T1000 (cell line): ENCODE measurements around the gene TMX1.

Experiments used
- DNase-seq: peaks from one replicate; lab custom pipeline; 2025; ENCODE audit warnings: mixed read lengths; lab: John Stamatoyannopoulos, UW

The TMX1 gene

GRCh38 chr14:51293149-51293911 is 53.3 kb downstream of the TMX1 start:
- no peak for DNase-seq

GRCh38 chr14:51293912-51294389 is 53.9 kb downstream of the TMX1 start:
- DNase-seq = no peak

GRCh38 chr14:51294951-51295525 is 55.0 kb downstream of the TMX1 start:
- DNase-seq = no peak

GRCh38 chr14:51295646-51296263 is 55.7 kb downstream of the TMX1 start:
- no peak for DNase-seq

GRCh38 chr14:51297066-51297465 is 57.0 kb downstream of the TMX1 start:
- DNase-seq = no peak

GRCh38 chr14:51298895-51299294 is 58.8 kb downstream of the TMX1 start:
- no peak for DNase-seq

GRCh38 chr14:51302295-51303030 is 62.4 kb downstream of the TMX1 start:
- DNase-seq = no peak

GRCh38 chr14:51304438-51304837 is 64.4 kb downstream of the TMX1 start:
- peak; percentile 19 for DNase-seq

GRCh38 chr14:51304941-51305340 is 64.9 kb downstream of the TMX1 start:
- DNase-seq = peak; percentile 21

GRCh38 chr14:51305751-51306150 is 65.7 kb downstream of the TMX1 start:
- DNase-seq = no peak
